A673 (cell line): Measurements from ENCODE around the gene IL17REL. TPM values are rescaled to one million over a fixed set of nuclear protein-coding genes. Genes with fewer than 3 reads are reported as not detected.

Experiments
- BruUV-seq: library from RNA; stranded (reverse); fragments of 400-500 nt; replicated peaks from 2 replicates; lab custom pipeline; 2021; lab: Mats Ljungman, UMichigan
- CTCF ChIA-PET: fragments of 300-600 bp; sonication (Branson Sonifier 250); formaldehyde crosslinking; loops from one replicate; lab custom pipeline; 2022; ENCODE audit warnings: antibody characterized with exemption; lab: Charles Lee
- POLR2A ChIA-PET: fragments of 300-600 bp; sonication (Branson Sonifier 250); formaldehyde crosslinking; loops from one replicate; lab custom pipeline; 2022; ENCODE audit warnings: antibody characterized with exemption; ENCODE audit not compliant: low non-redundant PET; lab: Charles Lee
- DNase-seq: peaks from one replicate; pipeline ENCODE4 v3.0.0-alpha.2; 2015; ENCODE audit warnings: low spot score
- H3K27ac ChIP-seq: fragments of 200-600 bp; sonication (generic); 2 replicates; pipeline ENCODE4 v1.5.1; 2016; ENCODE audit warnings: mixed run types, low read depth, mild to moderate bottlenecking, mixed read lengths, antibody characterized with exemption, low read length; ENCODE audit not compliant: poor library complexity, severe bottlenecking
- H3K27me3 ChIP-seq: fragments of 200-600 bp; sonication (generic); replicated peaks from 2 replicates; pipeline ENCODE4 v1.6.1; 2017; ENCODE audit warnings: mixed run types, low read depth, mild to moderate bottlenecking, mixed read lengths, antibody characterized with exemption, low read length; ENCODE audit not compliant: insufficient read depth, poor library complexity
- H3K36me3 ChIP-seq: fragments of 200-600 bp; sonication (generic); 2 replicates; pipeline ENCODE4 v1.6.1; 2016; ENCODE audit warnings: mixed run types, mild to moderate bottlenecking, mixed read lengths, antibody characterized with exemption, low read length; ENCODE audit not compliant: insufficient read depth, poor library complexity, severe bottlenecking
- H3K4me1 ChIP-seq: fragments of 200-600 bp; sonication (generic); 2 replicates; pipeline ENCODE4 v1.6.1; 2017; ENCODE audit warnings: mixed run types, mild to moderate bottlenecking, mixed read lengths, antibody characterized with exemption, low read length; ENCODE audit not compliant: insufficient read depth, poor library complexity, severe bottlenecking
- H3K4me3 ChIP-seq: fragments of 200-600 bp; sonication (generic); 2 replicates; pipeline ENCODE4 v1.5.1; 2016; ENCODE audit warnings: low read depth, mixed run types, mild to moderate bottlenecking, mixed read lengths, low read length; ENCODE audit not compliant: poor library complexity, severe bottlenecking
- H3K9me3 ChIP-seq: fragments of 200-600 bp; sonication (generic); 2 replicates; pipeline ENCODE4 v1.6.1; 2016; ENCODE audit warnings: mixed run types, low read depth, mild to moderate bottlenecking, mixed read lengths, antibody characterized with exemption, low read length; ENCODE audit not compliant: poor library complexity, severe bottlenecking
- EZH2 ChIP-seq: fragments of 200-600 bp; sonication (generic); IDR thresholded peaks from 2 replicates; pipeline ENCODE4 v1.6.1; 2017; ENCODE audit warnings: borderline replicate concordance, low read depth, mild to moderate bottlenecking, mixed read lengths, antibody characterized with exemption, low read length; ENCODE audit not compliant: poor library complexity, severe bottlenecking
- intact Hi-C: fragments of 100-400 bp; cut with micrococcal nuclease; formaldehyde crosslinking; loops from one replicate; pipeline ENCODE4 v1.10.0; 2022; ENCODE audit not compliant: unreplicated experiment
- total RNA-seq: library from RNA; stranded (reverse); gene quantifications from 2 replicates; pipeline ENCODE4 v1.2.3, GENCODE V29; 2021
- TF ChIP-seq, protein P1 (sequence below): fragments of 300-800, 200-600 bp; sonication (generic); conservative IDR thresholded peaks from 2 replicates; pipeline ENCODE4 v1.5.1; 2017; ENCODE audit warnings: low read depth, mild to moderate bottlenecking, antibody characterized with exemption, low read length, moderate library complexity, mixed read lengths

Gene IL17REL
- total RNA-seq, 1 experiment from 2014 or later = not detected

DNA sequence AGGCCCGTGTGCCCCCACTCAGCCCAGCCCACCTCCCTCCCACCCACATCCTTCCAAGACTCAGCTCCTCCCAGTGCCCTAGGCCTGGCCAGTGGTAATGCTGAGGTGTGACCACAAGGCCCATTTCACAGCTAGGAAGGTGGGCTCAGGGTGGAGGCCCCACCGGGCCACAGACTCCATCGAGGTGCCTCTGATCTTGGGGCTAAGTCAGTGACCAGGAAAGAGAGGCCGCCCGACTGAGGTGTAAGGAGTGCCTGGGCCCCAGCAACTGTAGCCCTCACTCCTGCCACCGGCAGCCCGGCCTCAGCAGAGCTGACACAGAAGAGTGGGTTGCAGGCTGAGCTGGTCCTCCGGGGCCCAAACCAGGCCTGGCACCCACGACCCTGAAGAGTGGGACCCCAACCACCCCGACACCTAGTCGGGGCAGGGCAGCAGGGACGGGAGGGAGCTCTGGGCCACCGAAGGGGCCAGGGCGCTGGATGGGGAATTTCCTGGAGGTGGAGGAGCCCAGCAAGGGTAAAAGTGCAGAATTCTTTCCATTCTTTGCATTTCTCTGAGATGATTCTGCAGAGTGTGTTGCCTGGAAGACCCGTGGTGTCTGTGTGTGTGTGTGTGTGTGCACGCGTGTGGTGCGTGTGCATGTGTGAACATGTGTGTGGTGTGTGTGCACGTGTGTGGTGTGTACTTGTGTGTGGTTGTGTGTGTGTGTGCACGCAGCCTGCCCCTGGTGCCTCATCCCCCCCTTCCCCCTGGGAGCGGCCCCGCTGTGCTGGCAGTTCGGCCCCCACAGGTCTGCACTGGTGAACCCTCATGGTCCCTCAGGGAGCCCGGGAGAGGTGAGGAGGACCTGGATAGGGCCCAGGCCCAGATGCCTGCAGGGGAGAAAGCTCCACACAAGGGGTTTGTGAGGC, 60.3 kb downstream of the IL17REL start:
- H3K4me3 ChIP-seq = no peak overlapping the region
- ChIA-PET POLR2A (no interaction called here), CTCF (no interaction called here)
- H3K9me3 ChIP-seq = no peaks in the 10 kb centered on the region
- H3K4me1 ChIP-seq = peaks cover 6% of the 10 kb centered on the region
- BruUV-seq = no TSS peak
- TF ChIP-seq, protein P1, sequence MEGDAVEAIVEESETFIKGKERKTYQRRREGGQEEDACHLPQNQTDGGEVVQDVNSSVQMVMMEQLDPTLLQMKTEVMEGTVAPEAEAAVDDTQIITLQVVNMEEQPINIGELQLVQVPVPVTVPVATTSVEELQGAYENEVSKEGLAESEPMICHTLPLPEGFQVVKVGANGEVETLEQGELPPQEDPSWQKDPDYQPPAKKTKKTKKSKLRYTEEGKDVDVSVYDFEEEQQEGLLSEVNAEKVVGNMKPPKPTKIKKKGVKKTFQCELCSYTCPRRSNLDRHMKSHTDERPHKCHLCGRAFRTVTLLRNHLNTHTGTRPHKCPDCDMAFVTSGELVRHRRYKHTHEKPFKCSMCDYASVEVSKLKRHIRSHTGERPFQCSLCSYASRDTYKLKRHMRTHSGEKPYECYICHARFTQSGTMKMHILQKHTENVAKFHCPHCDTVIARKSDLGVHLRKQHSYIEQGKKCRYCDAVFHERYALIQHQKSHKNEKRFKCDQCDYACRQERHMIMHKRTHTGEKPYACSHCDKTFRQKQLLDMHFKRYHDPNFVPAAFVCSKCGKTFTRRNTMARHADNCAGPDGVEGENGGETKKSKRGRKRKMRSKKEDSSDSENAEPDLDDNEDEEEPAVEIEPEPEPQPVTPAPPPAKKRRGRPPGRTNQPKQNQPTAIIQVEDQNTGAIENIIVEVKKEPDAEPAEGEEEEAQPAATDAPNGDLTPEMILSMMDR = no peak
- TF ChIP-seq EZH2 = no peak
- intact Hi-C loops = no loop called here
- no peak for DNase-seq
- H3K27me3 ChIP-seq = no peaks in the 10 kb centered on the region
- H3K27ac ChIP-seq = no peak overlapping the region
- no peaks in the 10 kb centered on the region for H3K36me3 ChIP-seq

DNA sequence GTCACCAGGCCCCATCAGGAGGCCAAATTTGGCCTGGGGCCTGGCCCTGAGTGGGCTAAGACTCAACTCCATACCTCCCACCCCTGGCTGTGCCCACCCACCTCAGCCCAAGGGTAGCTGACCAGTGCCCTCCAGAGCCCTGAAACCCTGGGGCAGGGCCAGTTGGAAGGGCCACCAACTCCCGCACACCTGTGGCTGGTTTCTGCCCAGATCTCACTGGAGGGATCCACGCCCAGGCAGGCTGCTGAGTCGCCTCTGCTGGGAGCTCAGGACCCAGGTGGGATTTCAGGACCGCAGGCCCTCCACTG, 60.9 kb downstream of the IL17REL start:
- intact Hi-C loops = no loop called here
- Histone ChIP-seq H3K27ac (no peak overlapping the region), H3K4me3 (no peak overlapping the region), H3K4me1 (peaks cover 12% of the 10 kb centered on the region), H3K36me3 (no peaks in the 10 kb centered on the region), H3K27me3 (no peaks in the 10 kb centered on the region), H3K9me3 (no peaks in the 10 kb centered on the region)
- DNase-seq = no peak
- ChIA-PET POLR2A (no interaction called here), CTCF (no interaction called here)
- BruUV-seq = no TSS peak
- TF ChIP-seq EZH2 = no peak
- TF ChIP-seq, protein P1 = no peak

DNA sequence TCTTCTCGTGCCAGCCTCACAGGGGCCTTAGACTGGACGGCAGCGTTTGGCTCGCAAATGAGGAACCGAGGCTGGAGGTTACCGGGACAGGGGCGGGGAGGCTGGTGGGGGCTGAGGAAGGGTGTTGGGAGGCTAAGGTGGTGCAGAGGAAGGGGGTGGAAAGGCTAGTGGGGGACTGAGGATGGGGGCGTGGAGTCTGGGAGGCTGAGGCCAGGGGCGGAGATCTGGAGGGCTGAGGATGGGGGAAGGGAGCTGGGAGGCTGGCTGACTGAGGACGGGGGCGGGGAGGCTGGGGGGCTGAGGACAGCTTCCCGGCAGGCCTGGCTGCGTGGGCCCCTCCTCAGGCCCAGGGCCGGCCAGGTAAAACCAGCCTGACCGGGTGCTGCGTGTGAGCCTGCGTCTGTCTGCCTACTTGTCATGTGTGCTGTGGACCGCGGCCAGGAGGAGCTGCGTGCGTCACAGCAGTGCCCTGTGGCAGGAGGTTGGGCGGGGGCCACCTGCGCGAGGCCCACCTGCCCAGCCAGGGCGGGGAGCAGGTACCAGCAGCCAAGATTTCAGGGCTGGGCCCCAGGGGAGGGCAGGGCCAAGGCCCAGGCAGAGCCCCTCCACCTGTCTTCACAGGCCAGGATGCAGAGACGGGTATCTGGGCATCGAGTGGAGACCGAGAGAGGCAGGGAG, 61.4 kb downstream of the IL17REL start:
- no peaks in the 10 kb centered on the region for H3K9me3 ChIP-seq
- no peak for TF ChIP-seq EZH2
- TF ChIP-seq, protein P1 = no peak
- intact Hi-C loops = no loop called here
- no peaks in the 10 kb centered on the region for H3K27me3 ChIP-seq
- CTCF ChIA-PET = no interaction called here
- H3K27ac ChIP-seq = no peak overlapping the region
- no peak overlapping the region for H3K4me3 ChIP-seq
- DNase-seq = no peak
- BruUV-seq = no TSS peak
- no peaks in the 10 kb centered on the region for H3K36me3 ChIP-seq
- H3K4me1 ChIP-seq = peaks cover 17% of the 10 kb centered on the region
- POLR2A ChIA-PET = no interaction called here
